Stimulated activated CD8-positive, alpha-beta memory T cell treated with anti-CD3 and anti-CD28 coated beads, Interleukin-15, amount 100 ng/mL, for 48 hours (primary cell): ENCODE data around the gene C2CD4D.

Source experiments
- DNase-seq, 2 donors: peaks; one replicate each; pipeline ENCODE4 v3.0.0-alpha.2; 2020; ENCODE audit warnings: low read depth in 2 of 2

Gene C2CD4D

GRCh38 chr1:151834239-151834638 lies 5.4 kb downstream of the C2CD4D start:
- DNase-seq, result no peak

GRCh38 chr1:151833172-151833900 lies 6.3 kb downstream of the C2CD4D start:
- DNase-seq, result no peak

- DNase-seq, result no peak
Observed at GRCh38 chr1:151832318-151832980, 7.2 kb downstream of the C2CD4D start.

GRCh38 chr1:151831605-151832004 lies 8.0 kb downstream of the C2CD4D start, which contains the start of gene RORC:
Gene RORC, minus strand, starts transcription at chr1:151831802. Its CDS starts 38 bp downstream, at chr1:151831764.
- no peak for DNase-seq

GRCh38 chr1:151831256-151831591 lies 8.4 kb downstream of the C2CD4D start:
- DNase-seq, result no peak

GRCh38 chr1:151830055-151830454 lies 9.6 kb downstream of the C2CD4D start:
- DNase-seq, result no peak

- DNase-seq, result no peak
Observed at GRCh38 chr1:151829352-151830046, 10.1 kb downstream of the C2CD4D start.

- DNase-seq, result no peak
Observed at GRCh38 chr1:151828921-151829320, 10.7 kb downstream of the C2CD4D start.

- DNase-seq, result no peak
Observed at GRCh38 chr1:151827853-151828252, 11.8 kb downstream of the C2CD4D start.

- DNase-seq, result no peak
Observed at GRCh38 chr1:151825751-151826660, 13.6 kb downstream of the C2CD4D start.

GRCh38 chr1:151825204-151825603 lies 14.4 kb downstream of the C2CD4D start:
- DNase-seq, result no peak

GRCh38 chr1:151823175-151823574 lies 16.4 kb downstream of the C2CD4D start:
- no peak for DNase-seq

GRCh38 chr1:151822404-151822803 lies 17.2 kb downstream of the C2CD4D start:
- peak in 1 of 2 donors; percentile 72 for DNase-seq

GRCh38 chr1:151820940-151821339 lies 18.7 kb downstream of the C2CD4D start:
- DNase-seq, result no peak

GRCh38 chr1:151819976-151820623 lies 19.5 kb downstream of the C2CD4D start:
- no peak for DNase-seq

- DNase-seq, result no peak
Observed at GRCh38 chr1:151819227-151819835, 20.3 kb downstream of the C2CD4D start.

GRCh38 chr1:151817353-151817730 lies 22.3 kb downstream of the C2CD4D start:
- DNase-seq, result no peak

- no peak for DNase-seq
Observed at GRCh38 chr1:151816548-151817352, 22.9 kb downstream of the C2CD4D start.

- DNase-seq, result no peak
Observed at GRCh38 chr1:151815716-151816327, 23.8 kb downstream of the C2CD4D start.
